Transverse colon (tissue), 4 donors: ENCODE results near the gene SLC13A3. TPM values are rescaled to one million over a fixed set of nuclear protein-coding genes. Genes with fewer than 3 reads are reported as not detected.
"Not testable (repeated sequence)": the region's sequence is repeated elsewhere in the genome, so short reads cannot be mapped to it uniquely, and the experiment has no call there.

Experiments used
- DNase-seq: peaks from one replicate; pipeline ENCODE4 v3.0.0-alpha.2; 2019
- H3K27ac ChIP-seq, 4 donors: fragments of 200-600 bp; sonication (generic); 2 replicates each; pipeline ENCODE4 v1.5.1; 2016 to 2018; ENCODE audit warnings: inconsistent platforms in 4 of 4
- H3K27me3 ChIP-seq: fragments of 200-600 bp; sonication (generic); 2 replicates; pipeline ENCODE4 v1.5.1; 2017; ENCODE audit warnings: inconsistent platforms
- H3K36me3 ChIP-seq, 4 donors: fragments of 200-600 bp; sonication (generic); 2 replicates each; pipeline ENCODE4 v1.5.1; 2017 to 2019; ENCODE audit warnings: inconsistent platforms in 4 of 4
- H3K4me1 ChIP-seq, 4 donors: fragments of 200-600 bp; sonication (generic); 2 replicates each; pipeline ENCODE4 v1.5.1; 2017 to 2020; ENCODE audit warnings: inconsistent platforms in 4 of 4
- H3K4me3 ChIP-seq, 4 donors: fragments of 200-600 bp; sonication (generic); 1 replicate in 1 of 4; 2 replicates in 3 of 4; pipeline versions ENCODE4 v1.5.1 to v1.6.1; 2017 to 2019; ENCODE audit warnings: inconsistent platforms in 4 of 4
- H3K9me3 ChIP-seq, 2 donors: fragments of 200-600 bp; sonication (generic); 2 replicates each; pipeline ENCODE4 v1.5.1; 2017 to 2019; ENCODE audit warnings: inconsistent platforms in 2 of 2
- CTCF ChIP-seq, 5 experiments: fragments of 200-600 bp in 3 of 5; fragments of 450-650 bp in 2 of 5; sonication (generic) in 3 of 5; IDR thresholded peaks; 1 replicate in 2 of 5; 2 replicates in 3 of 5; pipeline ENCODE4 v1.5.1; 2016 to 2017; ENCODE audit warnings: antibody characterized with exemption in 5 of 5, inconsistent platforms in 3 of 5, mild to moderate bottlenecking in 2 of 5, moderate library complexity in 1 of 5
- EP300 ChIP-seq: sonication (generic); formaldehyde crosslinking; IDR thresholded peaks from one replicate; pipeline ENCODE4 v1.6.1; 2017; ENCODE audit warnings: antibody characterized with exemption, low read depth
- POLR2A ChIP-seq: fragments of 450-650 bp; IDR thresholded peaks from one replicate; pipeline ENCODE4 v1.6.1; 2016; ENCODE audit warnings: antibody characterized with exemption, mild to moderate bottlenecking, moderate library complexity
- POLR2AphosphoS5 ChIP-seq, 3 donors: sonication (generic); formaldehyde crosslinking; IDR thresholded peaks; one replicate each; pipeline ENCODE4 v1.6.1; 2016; ENCODE audit warnings: antibody characterized with exemption in 3 of 3
- WGBS, 2 donors: methylation state at CpG; one replicate each; pipeline ENCODE4 v1.1.5; 2018; ENCODE audit warnings: low coverage in 1 of 2; 5-methylcytosine and 5-hydroxymethylcytosine counted together
- in situ Hi-C, 4 donors: fragments of 200-750 bp; cut with MboI; loops; one replicate each; pipeline versions ENCODE4 v1.15.0 to v1.15.1; 2017; ENCODE audit warnings: low sequenced_read_pairs in 3 of 4, low pct_ligation_motif_present in 1 of 4, low pct_unique_long_range_greater_than_20kb in 1 of 4
- intact Hi-C: fragments of 100-400 bp; cut with DNase I; formaldehyde crosslinking; loops from one replicate; pipeline ENCODE4 v1.15.1; 2023; ENCODE audit warnings: low total_unique reads
- total RNA-seq, 4 donors: library from RNA; depleted of rRNA; stranded (reverse); fragments of >200 nt; gene quantifications; one replicate each; pipeline ENCODE4 v1.1.0, GENCODE V29; 2016

SLC13A3 gene
- total RNA-seq, 4 donors from 2014 or later, result 0.14 to 0.48 TPM; not detected in 2

- no peak for TF ChIP-seq POLR2A
- no peak for TF ChIP-seq EP300
- no peak for TF ChIP-seq POLR2AphosphoS5 (IDR thresholded peaks at IDR 0.05)
- TF ChIP-seq CTCF (IDR thresholded peaks at IDR 0.05), result peak; percentile 74 to 88 (median 82)
- in situ Hi-C loops, result loop anchor here in 2 of 4 donors (10.0 to 25.0 kb wide), 2 partner anchors 156 to 169 kb away; partner anchors contain the start of gene ZNF334 (in 1 of the 2)
- peak; percentile 70 for DNase-seq
Observed at GRCh38 chr20:46681032-46681854, 30.0 kb upstream of the SLC13A3 start.

GRCh38 chr20:46680684-46681031 lies 29.4 kb upstream of the SLC13A3 start:
- peaks cover 0 to 13% (median 9%) of the 10 kb centered on the region in 4 donors for H3K4me1 ChIP-seq
- 81% methylated on average over 2 of the region's 2 CpGs; no CpG with 5 or more reads in 1 of the 2 donors for WGBS, 2 donors
- DNase-seq, result no peak
- H3K9me3 ChIP-seq, result no peaks in the 10 kb centered on the region
- no peak overlapping the region for H3K27ac ChIP-seq
- in situ Hi-C loops, result loop anchor here in 2 of 4 donors (10.0 to 25.0 kb wide), 2 partner anchors 156 to 168 kb away; partner anchors contain the start of gene ZNF334 (in 1 of the 2)
- TF ChIP-seq POLR2A, result no peak
- no peak for TF ChIP-seq POLR2AphosphoS5 (IDR thresholded peaks at IDR 0.05)
- TF ChIP-seq CTCF (IDR thresholded peaks at IDR 0.05), result no peak
- TF ChIP-seq EP300, result no peak
- H3K27me3 ChIP-seq, result no peaks in the 10 kb centered on the region
- intact Hi-C loops, result no loop called here
- peaks cover 0 to 9% (median 0%) of the 10 kb centered on the region in 4 donors for H3K36me3 ChIP-seq
- H3K4me3 ChIP-seq, result no peak overlapping the region

More at GRCh38 chr20:46681032-46681854, 30.0 kb upstream of the SLC13A3 start:
- intact Hi-C loops, result no loop called here
- 35 to 52% methylated on average over 10 to 14 of the region's 14 CpGs for WGBS, 2 donors
- Histone ChIP-seq H3K27ac (no peak overlapping the region), H3K4me1 (peaks cover 0 to 14% (median 9%) of the 10 kb centered on the region in 4 donors), H3K4me3 (no peak overlapping the region), H3K36me3 (peaks cover 0 to 13% (median 0%) of the 10 kb centered on the region in 4 donors), H3K9me3 (no peaks in the 10 kb centered on the region), H3K27me3 (no peaks in the 10 kb centered on the region)

- TF ChIP-seq CTCF (IDR thresholded peaks at IDR 0.05) (no peak), POLR2AphosphoS5 (IDR thresholded peaks at IDR 0.05) (no peak), POLR2A (no peak), EP300 (no peak)
- Histone ChIP-seq H3K36me3 (no peaks in the 10 kb centered on the region), H3K27ac (no peak overlapping the region), H3K4me1 (peaks cover 0 to 9% (median 4%) of the 10 kb centered on the region in 4 donors), H3K9me3 (no peaks in the 10 kb centered on the region), H3K27me3 (no peaks in the 10 kb centered on the region), H3K4me3 (no peak overlapping the region)
- DNase-seq, result no peak
- intact Hi-C loops, result loop anchor here (10.0 kb wide), 1 partner anchor 616 kb away; no protein-coding TSS in a partner anchor
- 88% methylated on average over 4 of the region's 4 CpGs; no CpG with 5 or more reads in 1 of the 2 donors for WGBS, 2 donors
- in situ Hi-C loops, result loop anchor here in 2 of 4 donors (10.0 to 25.0 kb wide), 2 partner anchors 154 to 166 kb away; partner anchors contain the start of gene ZNF334 (in 1 of the 2)
Observed at GRCh38 chr20:46678516-46678915, 27.3 kb upstream of the SLC13A3 start.

- TF ChIP-seq EP300 (no peak), CTCF (IDR thresholded peaks at IDR 0.05) (no peak), POLR2A (no peak), POLR2AphosphoS5 (IDR thresholded peaks at IDR 0.05) (no peak)
- WGBS, 2 donors, result 76 to 88% methylated on average over 5 of the region's 5 CpGs
Observed at GRCh38 chr20:46677608-46678007, 26.3 kb upstream of the SLC13A3 start.

GRCh38 chr20:46676649-46677316 lies 25.5 kb upstream of the SLC13A3 start:
- H3K4me1 ChIP-seq, DNase-seq, H3K4me3 ChIP-seq, H3K27me3 ChIP-seq, H3K27ac ChIP-seq, H3K36me3 ChIP-seq, H3K9me3 ChIP-seq: not testable (repeated sequence)
- in situ Hi-C loops, result loop anchor here in 2 of 4 donors (10.0 to 25.0 kb wide), 2 partner anchors 152 to 164 kb away; partner anchors contain the start of gene ZNF334 (in 1 of the 2)
- intact Hi-C loops, result loop anchor here (10.0 kb wide), 1 partner anchor 618 kb away; no protein-coding TSS in a partner anchor
- 80 to 83% methylated on average over 1 to 9 of the region's 14 CpGs for WGBS, 2 donors

More at GRCh38 chr20:46677608-46678007, 26.3 kb upstream of the SLC13A3 start:
- H3K36me3 ChIP-seq, result no peaks in the 10 kb centered on the region
- H3K4me3 ChIP-seq, result no peak overlapping the region
- H3K27me3 ChIP-seq, result no peaks in the 10 kb centered on the region
- in situ Hi-C loops (loop anchor here in 2 of 4 donors (10.0 to 25.0 kb wide), 2 partner anchors 153 to 165 kb away; partner anchors contain the start of gene ZNF334 (in 1 of the 2)), intact Hi-C loops (loop anchor here (10.0 kb wide), 1 partner anchor 617 kb away; no protein-coding TSS in a partner anchor)
- H3K27ac ChIP-seq, result no peak overlapping the region
- H3K4me1 ChIP-seq, result no peaks in the 10 kb centered on the region
- H3K9me3 ChIP-seq, result no peaks in the 10 kb centered on the region
- no peak for DNase-seq
